ENCODE measurements around the gene MBP. TPM values are rescaled to one million over a fixed set of nuclear protein-coding genes. Genes with fewer than 3 reads are reported as not detected.

MBP gene
- total RNA-seq, 1 experiment from 2014 or later: not detected

DNA sequence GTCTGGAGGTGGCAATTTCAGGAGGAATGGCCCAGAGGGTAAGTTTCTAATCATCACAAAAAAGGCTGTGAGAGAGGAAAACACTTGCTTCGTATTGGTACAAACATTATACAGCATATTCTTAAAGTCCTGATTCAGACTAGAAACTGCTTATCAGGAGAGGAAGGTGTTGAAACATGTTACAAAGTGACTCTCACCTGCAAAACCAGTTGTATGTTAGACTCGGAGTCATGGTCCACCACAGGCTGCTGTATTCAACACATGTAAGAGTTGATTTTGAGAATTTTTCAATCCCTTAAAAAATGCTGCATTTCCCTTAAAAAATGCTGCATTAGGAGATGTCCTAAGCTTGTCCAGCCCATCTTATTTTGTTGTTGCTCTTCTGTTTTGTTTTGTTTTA is 61.5 kb downstream of the MBP start:
- DNase-seq: no peak
- H3K9me3 ChIP-seq: no peaks in the 10 kb centered on the region
- no peaks in the 10 kb centered on the region for H3K27me3 ChIP-seq
- no peak overlapping the region for H3K4me3 ChIP-seq
- H3K36me3 ChIP-seq: no peaks in the 10 kb centered on the region

DNA sequence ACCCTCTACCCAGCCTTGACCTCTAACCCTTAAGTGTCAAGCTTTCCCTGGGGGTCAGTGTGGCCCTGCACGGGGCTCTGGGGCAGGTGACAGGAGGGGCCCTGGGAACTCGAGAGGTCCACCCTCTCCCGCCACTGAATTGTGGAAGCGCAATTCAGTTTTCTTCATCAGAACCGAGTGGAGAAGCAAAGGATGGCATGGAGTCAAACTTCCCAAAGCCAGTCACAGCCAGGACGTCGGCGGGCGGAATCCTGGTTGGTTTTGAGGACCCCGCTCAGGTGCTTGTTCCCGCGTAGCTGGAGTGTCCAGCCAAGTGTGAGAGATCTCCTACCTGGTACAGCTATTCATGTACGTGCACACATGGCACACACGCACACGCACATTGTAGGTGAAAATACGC is 62.0 kb downstream of the MBP start:
- H3K36me3 ChIP-seq: no peaks in the 10 kb centered on the region
- no peak for DNase-seq

DNA sequence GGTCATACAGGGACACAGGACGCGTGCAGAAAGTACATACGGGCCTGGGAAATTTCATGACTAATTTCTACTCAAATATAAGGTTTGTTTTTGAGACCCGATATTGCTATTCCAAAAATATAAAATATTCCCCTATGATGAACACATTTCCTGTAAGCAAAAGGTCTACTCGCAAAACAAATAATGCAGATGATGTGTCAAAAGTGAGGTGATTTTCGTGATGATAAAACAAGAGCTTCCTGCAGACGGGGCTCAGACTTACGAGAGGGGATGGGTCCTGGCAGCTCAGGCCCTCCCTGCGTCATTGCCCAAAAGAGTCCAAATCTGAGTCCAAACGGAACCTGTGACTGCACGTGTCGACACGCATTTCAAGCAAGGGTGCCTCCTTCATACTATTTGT is 62.7 kb downstream of the MBP start:
- H3K9me3 ChIP-seq: peaks cover under 1% of the 10 kb centered on the region; the same call in 1 of the 2 replicates
- no peaks in the 10 kb centered on the region for H3K36me3 ChIP-seq
- no peaks in the 10 kb centered on the region for H3K27me3 ChIP-seq
- DNase-seq: no peak
- H3K4me3 ChIP-seq: no peak overlapping the region

More for the DNA sequence above, 62.0 kb downstream of the MBP start:
- Histone ChIP-seq H3K27me3 (no peaks in the 10 kb centered on the region), H3K4me3 (no peak overlapping the region), H3K9me3 (no peaks in the 10 kb centered on the region)

DNA sequence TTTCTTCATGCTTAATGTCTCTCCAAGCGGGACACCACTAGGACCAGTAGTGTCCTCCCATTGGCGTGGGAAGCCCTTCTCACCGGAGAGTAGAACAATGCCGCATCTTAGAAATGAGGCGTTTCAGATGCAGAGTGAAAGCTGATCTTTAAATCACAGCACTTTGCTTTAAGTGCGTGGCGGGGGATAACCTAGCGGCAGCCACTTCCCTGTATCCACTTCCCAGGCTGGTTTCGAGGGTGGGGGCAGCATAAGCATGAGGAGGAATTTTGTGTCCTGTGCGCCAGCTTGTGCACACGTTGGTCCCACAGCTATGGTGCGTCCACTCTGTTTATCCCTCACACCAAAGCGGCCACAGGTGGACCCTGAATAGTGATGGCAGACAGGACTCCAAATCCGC is 63.1 kb downstream of the MBP start:
- no peak overlapping the region for H3K4me3 ChIP-seq
- no peaks in the 10 kb centered on the region for H3K36me3 ChIP-seq
- DNase-seq: no peak
- H3K9me3 ChIP-seq: peaks cover 5% of the 10 kb centered on the region
- H3K27me3 ChIP-seq: no peaks in the 10 kb centered on the region

DNA sequence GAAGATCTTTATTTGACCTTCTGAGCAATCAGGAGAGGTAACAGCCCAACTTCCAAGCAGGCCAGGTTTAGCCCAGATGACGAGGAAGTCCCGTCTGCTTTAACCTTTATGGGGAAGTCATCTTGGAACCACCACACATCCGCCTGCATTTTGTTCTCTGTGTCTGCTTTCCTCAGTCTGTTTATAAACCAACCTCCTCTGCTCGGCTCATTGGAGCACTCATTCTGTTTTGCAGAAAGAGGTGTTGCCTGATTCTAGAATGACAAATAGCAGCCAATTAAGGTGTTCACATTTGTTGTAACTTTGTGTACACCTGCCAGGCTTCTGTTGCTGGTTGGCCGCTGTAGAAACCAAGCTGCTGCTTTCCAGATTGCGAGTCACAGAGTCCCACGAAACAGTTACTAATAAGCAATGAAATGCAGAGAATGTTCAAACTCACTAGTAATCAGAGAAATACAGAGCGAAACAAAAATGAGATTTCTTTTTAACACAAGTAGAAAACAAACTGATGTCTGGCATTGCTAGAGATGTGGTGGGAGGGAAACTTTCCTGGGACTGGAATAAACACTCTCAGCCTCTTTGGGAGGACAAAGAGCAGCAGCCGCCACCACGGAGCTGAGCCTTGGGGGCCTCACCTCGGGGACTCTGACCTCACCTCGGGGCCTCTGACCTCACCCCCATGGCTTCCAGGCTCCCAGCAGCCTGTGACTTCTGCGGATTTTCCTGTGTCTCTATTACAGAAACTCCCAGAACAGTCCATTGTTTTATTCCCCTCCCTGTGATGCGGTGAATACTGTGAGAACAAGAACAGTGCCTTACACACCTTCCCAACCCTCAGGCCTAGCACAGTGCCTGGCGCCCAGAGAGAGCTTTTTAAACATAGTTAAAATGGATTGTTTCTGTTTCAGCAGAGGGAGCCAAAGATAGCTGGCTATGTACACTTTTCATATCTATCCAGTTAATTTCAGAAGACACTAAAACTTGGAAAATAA is 64.0 kb downstream of the MBP start:
- peak; percentile 41 for DNase-seq
- no peaks in the 10 kb centered on the region for H3K36me3 ChIP-seq
- peaks cover 8% of the 10 kb centered on the region for H3K9me3 ChIP-seq
- no peak overlapping the region for H3K4me3 ChIP-seq
- H3K27me3 ChIP-seq: no peaks in the 10 kb centered on the region

DNA sequence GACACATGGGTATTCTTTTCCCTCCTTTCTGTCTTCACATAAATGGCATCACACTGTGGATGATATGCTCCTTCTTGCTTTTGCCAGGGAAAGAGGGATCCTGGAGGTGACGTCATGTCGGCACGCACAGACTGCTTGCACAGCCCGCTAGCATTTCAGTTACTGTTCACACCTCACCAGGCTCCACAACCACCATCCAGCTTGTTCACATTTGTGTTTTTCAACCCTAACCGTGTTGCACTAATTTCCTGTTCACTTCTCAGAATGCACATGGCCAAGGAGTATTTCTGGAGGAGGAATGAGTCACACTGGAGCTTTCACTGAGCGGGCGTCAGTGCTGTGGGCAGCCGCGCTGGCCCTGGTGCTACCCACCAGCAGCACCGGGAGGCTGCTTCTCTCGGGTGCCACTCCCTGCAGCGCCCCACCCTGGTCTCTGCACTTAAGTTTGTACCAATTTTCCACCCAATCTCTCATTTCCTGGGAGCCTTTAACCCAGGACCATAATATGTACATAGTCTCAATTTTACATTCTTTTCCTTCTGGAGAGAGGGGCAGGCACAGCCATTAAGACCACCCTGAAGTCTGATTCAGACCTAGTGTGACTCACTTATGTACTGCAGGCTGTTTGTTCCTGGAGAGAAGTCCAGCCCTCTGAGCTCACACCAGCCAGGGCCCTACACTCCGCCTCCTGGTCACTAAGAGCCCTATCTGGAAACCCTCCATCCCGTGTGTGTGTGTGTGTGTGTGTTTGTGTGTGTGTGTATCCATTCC is 65.1 kb downstream of the MBP start:
- H3K27me3 ChIP-seq: no peaks in the 10 kb centered on the region
- H3K9me3 ChIP-seq: peaks cover 8% of the 10 kb centered on the region
- H3K4me3 ChIP-seq: no peak overlapping the region
- peak; percentile 84 for DNase-seq
- H3K36me3 ChIP-seq: no peaks in the 10 kb centered on the region

DNA sequence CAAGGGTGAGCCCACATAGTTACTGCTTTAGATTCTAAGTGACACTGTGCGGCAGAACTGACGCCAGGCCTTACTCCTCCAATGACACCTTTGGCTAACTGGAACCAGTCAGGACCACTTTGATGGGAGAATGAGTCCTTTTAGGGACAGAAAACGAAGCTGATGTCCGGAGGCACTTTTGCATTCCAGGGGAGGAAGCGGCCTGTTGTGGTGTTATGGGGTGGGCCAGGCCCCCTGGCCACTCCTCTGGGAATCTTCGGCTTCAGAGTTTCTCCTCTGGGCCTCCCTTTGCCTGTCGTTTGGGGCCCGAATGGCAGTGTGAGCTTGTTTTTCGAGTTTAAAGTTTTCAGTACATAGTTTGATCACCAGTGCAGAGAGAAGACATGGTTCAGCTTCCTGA is 65.9 kb downstream of the MBP start:
- H3K9me3 ChIP-seq: peaks cover 8% of the 10 kb centered on the region
- H3K4me3 ChIP-seq: no peak overlapping the region
- no peak for DNase-seq
- no peaks in the 10 kb centered on the region for H3K27me3 ChIP-seq
- H3K36me3 ChIP-seq: no peaks in the 10 kb centered on the region

DNA sequence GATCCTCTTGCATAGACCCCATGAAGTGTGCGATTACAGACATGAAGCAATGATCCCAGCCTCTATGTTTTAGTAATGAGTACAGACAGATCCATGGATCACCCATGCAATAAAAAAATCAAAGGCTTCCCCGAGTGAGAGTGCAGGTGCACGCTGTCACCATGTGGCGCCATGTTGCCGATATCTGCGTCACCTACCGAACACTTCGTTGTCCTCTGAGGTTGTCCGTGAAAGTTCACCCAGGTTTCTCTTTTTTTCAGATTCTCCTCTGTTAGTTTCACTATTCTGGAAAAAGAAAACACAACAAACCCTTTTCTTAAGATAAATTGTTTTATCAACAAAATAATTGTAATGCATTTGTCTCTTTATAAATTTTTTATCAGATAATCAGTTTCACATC is 66.5 kb downstream of the MBP start:
- H3K9me3 ChIP-seq: peaks cover 8% of the 10 kb centered on the region
- H3K36me3 ChIP-seq: no peaks in the 10 kb centered on the region
- DNase-seq: no peak
- H3K27me3 ChIP-seq: no peaks in the 10 kb centered on the region
- H3K4me3 ChIP-seq: no peak overlapping the region

DNA sequence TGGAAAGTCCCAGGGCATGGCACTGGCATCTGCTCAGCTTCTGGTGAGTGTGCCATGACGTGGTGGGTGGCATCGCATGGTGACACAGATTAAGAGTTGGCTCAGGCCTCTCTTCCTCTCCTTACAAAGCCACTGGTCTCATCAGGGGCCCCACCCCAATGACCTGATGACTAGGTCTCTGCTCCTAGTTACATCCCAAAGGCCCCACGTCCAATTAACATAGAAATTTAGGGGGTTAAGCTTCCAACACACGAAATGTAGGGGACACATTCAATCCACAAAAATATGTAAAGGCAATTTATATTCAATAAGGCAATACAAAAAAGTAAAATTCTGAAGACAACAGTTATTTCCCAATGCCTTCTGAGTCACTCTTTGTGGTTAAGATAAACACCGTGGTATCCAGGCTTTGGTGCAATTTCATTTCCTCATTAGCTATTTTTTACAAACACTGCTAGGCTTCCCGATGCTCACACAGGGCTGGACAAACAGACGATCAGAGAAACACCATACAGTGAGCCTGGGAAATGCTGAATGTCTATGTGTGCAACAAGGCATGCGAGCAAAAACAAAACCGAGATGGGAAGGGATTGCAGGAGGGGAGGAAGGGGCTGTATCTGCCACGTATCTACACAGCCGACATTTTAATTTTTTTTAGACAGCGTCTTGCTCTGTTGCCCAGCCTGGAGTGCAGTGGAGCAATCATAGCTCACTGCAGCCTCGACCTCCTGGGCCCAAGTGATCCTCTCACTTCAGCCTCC is 67.2 kb downstream of the MBP start:
- peak; percentile 63 for DNase-seq
- no peak overlapping the region for H3K4me3 ChIP-seq
- peaks cover 8% of the 10 kb centered on the region for H3K9me3 ChIP-seq
- H3K27me3 ChIP-seq: no peaks in the 10 kb centered on the region
- no peaks in the 10 kb centered on the region for H3K36me3 ChIP-seq

DNA sequence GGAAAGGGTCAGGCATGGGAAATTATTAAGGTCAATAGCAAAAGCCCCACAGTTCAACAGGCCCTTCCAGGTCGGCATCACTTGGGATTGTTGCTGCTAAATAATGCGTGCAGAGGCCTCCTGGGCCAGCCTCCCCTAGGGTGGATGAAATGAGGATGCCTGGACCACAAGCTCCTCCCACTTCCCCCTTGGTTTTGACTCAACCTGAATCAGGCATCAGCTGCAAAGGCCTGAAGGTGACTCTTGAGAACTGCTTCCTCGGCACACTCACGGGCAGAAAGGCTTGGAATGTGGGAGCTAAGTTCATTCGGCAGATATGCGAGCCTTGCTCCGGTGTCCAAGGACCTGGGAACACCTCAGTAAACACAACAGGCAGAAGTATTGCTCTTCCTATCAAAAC is 69.3 kb downstream of the MBP start:
- DNase-seq: no peak
- no peaks in the 10 kb centered on the region for H3K27me3 ChIP-seq
- peaks cover 8% of the 10 kb centered on the region for H3K9me3 ChIP-seq
- no peaks in the 10 kb centered on the region for H3K36me3 ChIP-seq
- no peak overlapping the region for H3K4me3 ChIP-seq

DNA sequence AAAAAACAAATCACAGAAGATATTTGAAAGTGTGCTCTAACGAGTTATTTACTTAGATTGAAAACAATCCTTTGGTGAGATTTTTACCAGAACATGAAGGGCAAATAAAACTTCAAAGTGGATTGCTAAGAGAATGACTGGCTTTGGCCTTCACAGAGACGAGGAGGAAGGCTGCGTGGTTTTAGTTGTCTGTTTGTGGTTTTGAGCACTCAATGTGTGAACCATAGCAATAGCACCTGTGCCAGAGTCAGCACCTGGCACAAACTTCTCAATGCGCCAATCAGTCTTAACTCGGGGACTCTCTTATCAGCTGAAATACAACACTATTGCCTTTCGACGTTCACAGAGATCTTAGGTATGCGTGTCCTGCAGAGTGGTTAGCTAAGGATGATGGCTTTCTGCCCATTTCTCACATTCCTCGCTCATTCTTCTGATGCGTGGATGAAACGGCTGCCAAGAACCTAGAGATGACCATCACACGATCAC is 70.0 kb downstream of the MBP start:
- H3K27me3 ChIP-seq: no peaks in the 10 kb centered on the region
- no peak for DNase-seq
- H3K36me3 ChIP-seq: no peaks in the 10 kb centered on the region
- H3K4me3 ChIP-seq: no peak overlapping the region
- peaks cover 8% of the 10 kb centered on the region for H3K9me3 ChIP-seq

DNA sequence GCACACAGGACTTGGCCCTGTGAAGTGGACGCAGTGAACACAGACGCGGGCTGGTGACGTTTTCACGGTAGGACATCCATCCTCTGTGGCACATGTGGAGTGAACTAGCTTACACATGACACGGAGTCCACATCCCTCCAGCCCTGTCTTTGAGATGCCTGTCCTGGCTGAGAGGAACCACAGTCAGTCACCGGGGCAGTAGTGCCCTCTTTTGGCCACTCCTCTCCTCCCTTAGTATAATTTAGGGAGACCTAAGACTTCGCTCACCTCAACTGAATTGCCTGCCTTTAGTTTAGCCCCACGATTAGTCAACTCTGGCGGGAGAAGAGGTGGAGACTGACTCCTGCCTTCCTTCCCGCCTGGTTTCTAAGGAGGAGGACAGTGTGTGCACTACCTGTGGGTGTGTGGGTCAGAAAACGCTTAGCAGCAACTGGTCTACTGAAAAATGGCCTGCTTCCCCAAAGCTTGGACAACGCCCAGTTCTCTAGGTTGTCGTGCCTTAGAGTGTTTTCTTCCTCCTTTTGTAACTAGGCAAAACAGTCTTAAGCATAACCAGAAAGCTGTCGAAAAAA is 70.6 kb downstream of the MBP start:
- H3K4me3 ChIP-seq: no peak overlapping the region
- peaks cover 8% of the 10 kb centered on the region for H3K9me3 ChIP-seq
- no peak for DNase-seq
- H3K27me3 ChIP-seq: no peaks in the 10 kb centered on the region
- H3K36me3 ChIP-seq: no peaks in the 10 kb centered on the region

DNA sequence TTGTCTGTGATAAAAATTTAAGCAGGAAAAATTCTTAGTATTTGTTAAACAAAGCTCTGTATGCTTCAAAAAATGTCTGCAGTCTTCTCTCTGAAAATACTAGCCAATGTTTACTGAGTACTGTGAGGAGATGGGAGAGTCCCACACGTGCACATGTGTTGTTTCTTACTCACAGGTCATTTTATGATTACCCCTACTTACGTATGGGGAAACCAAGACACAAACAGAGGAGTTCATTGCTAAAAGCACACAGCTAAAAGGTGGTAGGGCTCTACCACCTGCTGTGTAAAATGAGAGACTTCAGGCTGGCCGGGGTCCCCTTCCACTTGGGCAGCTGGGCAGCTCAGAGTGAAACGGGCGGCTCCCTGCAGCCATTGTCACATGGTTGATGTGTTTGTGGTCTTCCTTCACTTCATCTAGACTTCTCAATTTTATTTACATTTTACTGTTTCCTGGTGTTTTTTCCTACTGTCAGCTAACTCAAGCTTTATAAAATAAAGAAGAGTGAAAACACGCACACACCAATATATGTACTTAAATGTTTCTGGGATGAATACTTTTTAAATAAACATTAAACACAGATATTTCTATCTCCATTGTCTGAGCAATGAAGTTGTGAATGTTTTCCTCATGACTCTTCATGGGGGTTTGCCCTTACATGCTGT is 71.2 kb downstream of the MBP start:
- Histone ChIP-seq H3K9me3 (peaks cover 8% of the 10 kb centered on the region), H3K27me3 (no peaks in the 10 kb centered on the region), H3K36me3 (no peaks in the 10 kb centered on the region), H3K4me3 (no peak overlapping the region)
- no peak for DNase-seq

DNA sequence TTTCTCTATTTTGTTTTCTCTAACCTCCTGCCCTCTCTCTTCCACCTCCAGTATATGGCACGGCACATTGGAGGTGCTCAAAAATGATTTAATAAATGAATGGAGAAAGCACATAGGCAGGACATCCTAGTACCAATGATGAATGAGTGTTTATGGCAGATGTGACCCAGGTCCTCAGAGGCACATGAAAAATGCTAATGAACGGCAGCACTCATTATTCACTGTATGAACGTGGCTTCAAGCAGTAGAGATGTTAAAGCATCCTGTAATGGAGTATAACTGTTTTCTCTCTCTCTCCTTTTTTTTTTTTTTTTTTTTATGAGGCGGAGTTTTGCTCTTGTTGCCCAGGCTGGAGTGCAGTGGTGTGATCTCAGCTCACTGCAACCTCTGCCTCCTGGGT is 72.4 kb downstream of the MBP start:
- no peak for DNase-seq
- no peaks in the 10 kb centered on the region for H3K36me3 ChIP-seq
- H3K4me3 ChIP-seq: no peak overlapping the region
- H3K9me3 ChIP-seq: peaks cover 8% of the 10 kb centered on the region
- H3K27me3 ChIP-seq: no peaks in the 10 kb centered on the region

DNA sequence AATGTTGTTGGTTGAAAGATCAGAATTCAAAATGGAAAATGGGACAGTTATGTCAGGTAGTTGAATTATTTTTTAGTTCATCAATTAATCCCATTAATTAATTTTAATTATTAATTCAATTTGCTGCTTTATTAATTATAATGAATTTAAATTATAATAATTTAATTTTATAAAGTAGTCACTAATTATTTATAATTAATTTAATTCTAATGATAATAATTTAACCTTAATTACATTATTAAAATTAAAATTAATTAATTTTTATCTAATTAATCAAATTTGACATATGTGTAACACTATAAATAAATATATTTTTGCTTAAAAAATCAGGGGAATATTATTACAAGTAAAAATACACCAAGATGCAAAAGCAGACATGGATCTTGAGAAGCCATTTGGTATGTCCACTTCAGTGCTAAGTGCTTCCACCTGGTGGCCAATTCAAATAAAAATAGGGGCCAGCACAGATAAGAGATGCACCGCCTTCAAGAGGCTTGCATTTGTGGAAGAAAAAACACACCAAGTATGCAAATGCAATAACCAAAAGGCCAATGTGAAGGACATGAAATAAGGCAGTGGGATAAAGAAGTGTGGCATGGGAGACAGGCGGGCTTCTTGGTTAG is 73.2 kb downstream of the MBP start:
- H3K9me3 ChIP-seq: peaks cover 3% of the 10 kb centered on the region
- H3K27me3 ChIP-seq: no peaks in the 10 kb centered on the region
- no peak overlapping the region for H3K4me3 ChIP-seq
- peak; percentile 29 for DNase-seq
- no peaks in the 10 kb centered on the region for H3K36me3 ChIP-seq

Data from MG63 (cell line).